ENCODE results near the gene DTL.
"Not testable (repeated sequence)": the region's sequence is repeated elsewhere in the genome, so short reads cannot be mapped to it uniquely, and the experiment has no call there.

The DTL gene, protein sequence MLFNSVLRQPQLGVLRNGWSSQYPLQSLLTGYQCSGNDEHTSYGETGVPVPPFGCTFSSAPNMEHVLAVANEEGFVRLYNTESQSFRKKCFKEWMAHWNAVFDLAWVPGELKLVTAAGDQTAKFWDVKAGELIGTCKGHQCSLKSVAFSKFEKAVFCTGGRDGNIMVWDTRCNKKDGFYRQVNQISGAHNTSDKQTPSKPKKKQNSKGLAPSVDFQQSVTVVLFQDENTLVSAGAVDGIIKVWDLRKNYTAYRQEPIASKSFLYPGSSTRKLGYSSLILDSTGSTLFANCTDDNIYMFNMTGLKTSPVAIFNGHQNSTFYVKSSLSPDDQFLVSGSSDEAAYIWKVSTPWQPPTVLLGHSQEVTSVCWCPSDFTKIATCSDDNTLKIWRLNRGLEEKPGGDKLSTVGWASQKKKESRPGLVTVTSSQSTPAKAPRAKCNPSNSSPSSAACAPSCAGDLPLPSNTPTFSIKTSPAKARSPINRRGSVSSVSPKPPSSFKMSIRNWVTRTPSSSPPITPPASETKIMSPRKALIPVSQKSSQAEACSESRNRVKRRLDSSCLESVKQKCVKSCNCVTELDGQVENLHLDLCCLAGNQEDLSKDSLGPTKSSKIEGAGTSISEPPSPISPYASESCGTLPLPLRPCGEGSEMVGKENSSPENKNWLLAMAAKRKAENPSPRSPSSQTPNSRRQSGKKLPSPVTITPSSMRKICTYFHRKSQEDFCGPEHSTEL
- total RNA-seq, result 2.5 to 7.6 reads per million in 2 donors

DNA sequence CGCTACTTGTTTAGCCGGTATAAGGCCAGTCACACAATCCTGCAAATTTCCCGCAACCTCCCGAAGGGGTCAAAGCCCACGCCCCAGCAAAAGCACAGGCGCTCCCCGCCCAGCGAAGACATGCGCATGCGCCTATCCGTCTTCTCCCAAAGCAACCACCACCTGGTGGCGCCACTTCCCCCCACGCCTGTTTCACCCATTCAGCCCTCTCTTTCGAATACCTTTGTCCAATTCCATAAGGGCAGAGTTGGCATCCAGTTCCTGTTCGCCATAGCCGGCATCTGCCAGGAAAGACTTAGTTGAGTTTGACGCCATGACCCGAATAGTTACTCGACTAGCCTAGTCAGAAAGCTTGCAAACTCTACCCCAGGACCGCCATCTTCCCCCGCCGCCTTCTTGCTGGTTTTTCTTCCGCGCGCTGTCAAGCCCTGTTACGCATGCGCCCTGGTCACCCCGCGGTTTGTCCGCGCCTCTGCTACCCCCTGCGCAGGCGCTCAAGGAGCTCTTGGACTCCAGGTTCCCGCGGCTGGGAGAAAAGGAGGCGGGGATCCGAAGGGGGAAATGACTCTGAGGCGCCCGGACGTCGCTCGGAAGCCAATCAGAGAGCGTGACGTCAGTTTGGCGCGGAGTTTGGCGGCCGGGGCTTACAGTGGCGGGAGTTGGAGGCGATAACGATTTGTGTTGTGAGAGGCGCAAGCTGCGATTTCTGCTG is at the start of gene DTL, which contains the start of gene INTS7:
DTL (plus strand) TSS at position 626 of the 712 bp plus-strand sequence. CDS start 143 bp downstream, outside the sequence.
INTS7 (minus strand) TSS at position 435 of the 712 bp plus-strand sequence; CDS start at position 315, 120 bp downstream.
- peak; percentile 94 to 99 (median 97) for DNase-seq

DNA sequence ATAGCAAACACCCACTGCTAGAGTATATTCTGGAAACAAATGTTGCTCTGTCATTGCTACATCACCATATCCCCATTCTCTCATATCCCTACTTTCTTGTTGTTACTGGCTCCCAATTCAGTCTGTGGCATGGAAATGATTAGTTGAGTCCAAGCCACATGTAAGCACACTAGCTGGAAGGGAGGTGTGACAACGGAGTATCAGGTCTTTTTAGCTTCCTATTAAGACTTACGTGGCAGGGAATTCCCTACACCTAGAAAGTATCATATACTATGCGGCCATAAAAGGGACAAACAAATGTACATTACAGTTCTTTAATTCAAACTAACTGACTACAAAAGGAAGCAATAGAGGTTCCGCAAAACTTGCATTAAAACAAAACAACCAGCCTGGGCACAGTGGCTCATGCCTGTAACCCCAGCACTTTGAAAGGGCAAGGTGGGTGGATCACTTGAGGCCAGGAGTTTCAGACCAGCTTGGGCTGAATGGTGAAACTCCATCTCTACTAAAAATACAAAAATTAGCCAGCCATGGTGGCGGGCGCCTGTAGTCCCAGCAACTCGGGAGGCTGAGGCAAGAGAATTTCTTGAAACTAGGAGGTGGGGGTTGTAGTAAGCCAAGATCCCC is 48.8 kb upstream of the DTL start:
- no peak for DNase-seq

DNA sequence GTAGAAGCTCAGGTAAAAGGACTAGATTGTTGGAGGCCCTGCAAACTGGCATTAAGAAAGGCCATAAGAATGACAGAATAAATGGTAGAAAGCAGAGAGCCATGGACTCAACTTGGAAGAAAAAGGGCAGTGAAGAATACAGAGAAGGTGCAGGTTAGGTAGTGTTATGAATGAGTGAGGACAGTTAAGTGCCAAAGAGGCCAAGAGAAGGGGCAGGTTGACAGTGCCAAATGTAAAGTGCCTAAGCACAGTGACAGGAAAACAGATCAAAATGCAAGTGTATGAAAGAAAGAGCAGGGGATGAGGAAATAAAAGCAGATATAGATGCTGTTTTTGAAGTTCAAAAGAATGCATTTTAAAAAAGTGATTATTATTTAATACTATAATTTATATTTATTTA is 43.9 kb upstream of the DTL start:
- no peak for DNase-seq

DNA sequence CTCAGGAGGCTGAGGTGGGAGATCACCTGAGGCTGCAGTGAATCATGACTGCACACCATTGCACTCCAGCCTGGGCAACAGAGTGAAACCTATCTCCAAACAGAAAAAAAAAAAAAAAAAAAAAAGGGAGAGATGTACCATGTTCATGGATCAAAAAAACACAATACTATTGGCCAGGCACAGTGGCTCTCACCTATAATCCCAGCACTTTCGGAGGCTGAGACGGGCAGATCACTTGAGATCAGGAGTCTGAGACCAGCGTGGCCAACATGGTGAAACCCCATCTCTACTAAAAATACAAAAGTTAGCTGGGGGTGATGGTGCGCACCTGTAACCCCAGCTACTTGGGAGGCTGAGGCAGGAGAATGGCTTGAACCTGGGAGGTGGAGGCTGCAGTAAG is 38.1 kb upstream of the DTL start:
- DNase-seq, result not testable (repeated sequence)

DNA sequence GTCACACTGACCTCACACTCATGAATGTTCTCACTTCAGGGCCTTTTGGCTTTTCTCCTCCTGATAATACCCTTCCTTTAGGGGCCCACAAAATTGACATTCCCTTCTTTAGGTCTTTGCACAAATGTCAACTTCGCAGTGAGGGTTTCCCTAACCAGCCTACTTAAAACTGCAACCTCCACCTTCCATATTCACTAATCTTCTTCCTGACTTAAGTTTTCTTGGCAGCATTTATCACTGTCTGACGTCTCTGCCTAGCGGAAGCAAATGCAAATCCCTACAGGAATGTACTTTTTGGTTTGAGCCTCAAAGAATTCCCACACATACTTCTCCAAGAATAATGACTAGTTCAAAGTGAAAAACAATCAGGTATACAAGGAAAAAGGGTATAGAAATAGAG is 33.0 kb upstream of the DTL start:
- no peak for DNase-seq

DNA sequence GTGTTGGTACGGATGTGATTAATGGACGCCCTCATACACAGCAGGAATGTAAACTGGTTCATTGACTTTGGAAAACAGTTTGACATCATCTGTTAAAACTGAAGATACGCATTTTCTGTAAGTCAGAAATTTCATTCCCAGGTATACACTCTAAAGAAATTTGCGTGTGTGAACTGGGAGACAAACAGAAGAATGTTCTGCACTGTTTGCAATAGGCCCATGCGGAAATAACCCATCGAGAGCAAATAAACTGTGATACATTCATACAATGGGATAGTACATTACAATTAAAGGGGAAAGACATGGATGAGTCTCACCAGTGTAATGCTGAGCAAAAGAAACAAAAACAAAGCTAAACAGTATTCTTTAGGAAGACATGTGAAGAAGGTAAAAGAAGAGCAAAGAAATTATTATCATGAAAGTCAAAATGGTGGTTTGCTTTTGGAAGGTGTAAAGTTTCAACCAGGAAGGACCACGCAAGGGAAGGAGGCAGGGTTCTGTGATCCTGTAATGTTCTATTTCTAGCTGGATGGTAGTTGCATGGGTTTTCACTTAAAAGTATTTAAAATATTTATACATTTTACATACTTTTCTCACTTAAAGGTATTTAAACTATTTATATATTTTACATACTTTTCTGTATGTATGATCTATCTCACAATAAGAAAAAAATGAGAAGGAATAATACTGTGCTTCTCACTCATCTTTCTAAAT is 30.5 kb upstream of the DTL start:
- DNase-seq, result no peak

DNA sequence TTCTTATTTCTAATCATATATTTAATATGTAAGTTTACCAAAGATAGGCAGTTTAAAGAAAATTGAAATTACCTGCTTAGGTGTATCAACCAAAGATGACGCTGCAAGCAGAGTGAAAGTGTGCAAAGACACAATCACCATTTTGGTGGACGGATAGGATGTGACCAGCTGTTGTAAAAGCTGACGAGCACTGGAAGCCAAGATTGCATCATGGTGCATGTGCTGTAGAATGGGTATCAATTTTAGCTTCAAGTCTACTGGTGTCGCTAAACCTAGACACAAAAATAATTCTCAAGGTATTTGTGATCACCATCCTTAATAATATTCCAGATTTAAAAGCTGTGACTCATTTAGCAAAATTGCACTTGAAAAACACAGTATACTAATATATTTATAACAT is 28.4 kb upstream of the DTL start:
- DNase-seq, result no peak

DNA sequence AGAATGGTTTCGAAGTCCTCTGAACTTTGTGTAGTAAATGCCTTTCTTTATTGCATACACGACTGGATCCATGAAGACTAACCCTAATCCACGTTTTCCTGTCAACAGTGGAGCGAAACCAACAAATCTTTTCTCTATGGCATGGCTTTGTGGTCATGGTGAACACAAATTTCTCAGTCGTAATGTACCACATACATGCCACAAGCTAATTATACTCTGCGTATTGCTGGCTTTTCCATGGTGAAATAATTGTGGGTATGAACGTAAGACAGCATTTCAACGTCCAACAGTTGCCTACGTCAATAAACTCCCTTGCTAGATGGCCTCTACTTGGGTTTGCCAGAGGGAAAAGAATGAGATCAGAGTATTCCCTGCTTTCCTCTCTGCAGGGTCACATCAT is 27.7 kb upstream of the DTL start:
- DNase-seq, result no peak

DNA sequence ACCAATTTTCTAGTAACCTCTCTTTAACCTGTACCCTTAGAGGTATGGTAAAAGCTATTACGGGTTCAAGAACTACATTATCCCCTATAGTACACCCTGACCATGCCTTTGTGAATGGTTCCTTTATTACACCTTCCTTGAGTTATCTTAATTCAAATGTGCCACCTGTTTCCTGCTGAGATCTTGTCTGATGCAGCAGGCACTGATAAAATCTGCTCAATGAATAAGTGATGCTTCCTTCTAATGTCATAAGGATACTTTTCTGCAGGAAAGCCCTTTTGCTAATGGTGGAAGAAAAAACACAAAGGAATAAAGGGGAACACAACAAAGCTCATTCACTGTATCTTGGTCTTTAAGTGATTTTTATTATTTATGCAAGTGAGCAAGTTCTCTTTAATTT is 26.0 kb upstream of the DTL start:
- peak in 1 of 5 experiments; percentile 13 for DNase-seq

DNA sequence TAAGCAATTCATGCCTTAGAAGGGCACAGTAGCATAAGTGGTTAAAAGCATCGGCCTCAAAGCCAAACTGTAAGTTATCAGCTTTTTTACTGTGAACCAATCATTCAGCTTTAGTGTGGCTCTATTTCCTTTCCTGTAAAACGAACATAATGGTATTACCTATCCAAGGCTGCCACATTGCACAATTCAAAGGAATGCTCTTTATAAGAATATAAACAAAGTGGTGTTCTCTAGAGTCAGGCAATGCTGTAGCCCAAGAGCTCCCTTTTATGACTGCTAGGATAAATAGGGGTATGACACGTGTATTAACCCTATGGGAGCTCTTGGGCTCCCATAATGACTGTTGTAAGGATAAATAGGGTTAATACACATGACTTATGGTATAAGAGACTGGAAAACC is 25.5 kb upstream of the DTL start:
- DNase-seq, result no peak

DNA sequence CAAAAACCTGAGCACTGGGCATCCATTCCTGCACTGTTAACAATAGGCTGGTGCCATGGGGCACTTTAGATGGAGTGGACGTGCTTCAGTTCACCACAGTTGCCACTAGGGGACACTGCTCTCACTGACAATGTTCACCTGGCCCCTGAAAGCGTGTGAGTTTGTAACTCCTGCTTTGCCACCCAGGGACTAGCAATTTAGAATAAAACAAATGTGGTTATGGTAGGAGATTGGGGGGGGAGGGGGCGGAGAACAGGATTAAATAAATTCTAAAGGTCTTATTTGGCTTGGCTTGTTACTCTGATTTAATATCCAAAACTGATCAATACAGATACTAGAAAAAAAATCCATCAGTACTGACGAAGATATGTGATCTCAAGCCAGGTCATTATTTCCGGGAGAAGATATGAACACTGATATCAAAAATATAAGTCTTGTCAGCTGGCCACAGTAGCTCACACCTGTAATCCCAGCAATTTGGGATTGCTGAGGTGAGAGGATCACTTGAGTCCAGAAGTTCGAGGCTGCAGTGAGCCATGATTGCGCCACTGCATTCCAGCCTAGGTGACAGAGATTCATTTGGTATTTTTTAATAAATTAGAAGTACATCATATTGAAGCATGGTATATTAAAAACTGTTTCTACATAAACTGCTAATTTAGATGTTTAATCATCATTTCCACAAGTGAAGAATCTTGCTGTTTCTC is 23.4 kb upstream of the DTL start:
- peak; percentile 14 to 76 (median 47) for DNase-seq

DNA sequence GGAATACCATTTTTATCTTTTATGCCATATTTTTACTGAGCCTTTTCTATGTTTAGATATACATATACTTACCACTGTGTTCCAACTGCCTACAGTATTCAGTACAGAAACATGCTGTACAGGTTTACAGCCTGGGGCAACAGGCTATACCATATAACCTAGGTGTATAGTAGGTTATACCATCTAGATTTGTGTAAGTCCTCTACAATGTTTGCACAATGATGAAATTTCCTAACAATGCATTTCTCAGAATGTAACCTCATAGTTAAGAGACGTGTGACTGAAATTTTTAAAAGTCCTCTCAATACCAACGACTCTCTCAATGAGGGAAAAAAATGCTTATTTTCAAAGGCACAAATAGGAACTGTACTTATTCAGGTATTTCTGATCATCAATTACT is 21.9 kb upstream of the DTL start:
- no peak for DNase-seq

DNA sequence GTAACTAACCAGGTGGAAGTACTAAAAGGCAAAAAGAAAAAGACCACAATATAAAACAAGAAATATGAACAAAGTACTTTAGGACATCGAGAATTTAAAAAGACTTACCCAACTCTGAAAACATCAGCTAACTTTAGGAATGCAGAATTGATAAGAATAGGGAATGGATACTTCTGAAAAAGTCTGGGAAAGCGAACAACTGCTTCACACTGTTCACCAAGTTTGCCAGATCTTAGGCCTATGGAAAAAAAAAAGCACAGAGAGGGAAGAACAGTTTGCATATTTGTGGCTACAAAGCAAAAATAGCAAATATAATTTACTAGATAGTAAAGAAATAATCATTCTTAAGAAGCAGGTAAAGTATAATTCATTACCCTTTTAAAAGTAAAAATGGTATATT is 14.6 kb upstream of the DTL start:
- no peak for DNase-seq

DNA sequence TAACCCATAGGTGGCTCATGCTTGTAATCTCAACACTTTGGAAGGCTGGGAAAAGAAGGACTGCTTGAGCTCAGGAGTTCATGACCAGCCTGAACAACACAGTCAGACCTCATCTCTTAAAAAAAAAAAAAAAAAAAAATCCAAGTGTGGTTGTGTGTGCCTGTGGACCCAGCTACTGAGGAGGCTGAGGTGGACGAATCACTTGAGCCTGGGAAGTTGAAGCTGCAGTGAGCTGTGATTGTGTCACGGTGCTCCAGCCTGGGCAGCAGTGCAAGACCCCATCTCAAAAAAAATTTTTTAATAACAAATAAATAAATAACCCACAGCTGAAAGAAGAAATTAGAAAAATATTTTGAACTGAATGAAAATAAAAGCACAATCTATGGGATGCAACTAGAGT is 14.0 kb upstream of the DTL start:
- DNase-seq, result no peak

DNA sequence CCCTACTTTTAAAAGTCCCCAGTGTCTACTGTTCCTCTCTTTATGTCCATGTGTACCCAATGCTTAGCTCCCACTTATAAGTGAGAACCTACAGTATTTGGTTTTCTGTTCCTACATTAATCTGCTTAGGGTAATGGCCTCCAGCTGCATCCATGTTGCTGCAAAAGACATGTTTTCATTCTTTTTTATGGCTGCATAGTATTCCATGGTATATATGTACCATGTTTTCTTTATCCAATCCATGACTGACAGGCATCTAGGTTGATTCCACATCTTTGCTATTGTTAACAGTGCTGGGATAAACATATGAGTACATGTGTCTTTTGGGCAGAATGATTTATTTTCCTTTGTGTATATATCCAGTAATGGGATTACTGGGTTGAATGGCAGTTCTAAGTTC is 12.6 kb upstream of the DTL start:
- not testable (repeated sequence) for DNase-seq

DNA sequence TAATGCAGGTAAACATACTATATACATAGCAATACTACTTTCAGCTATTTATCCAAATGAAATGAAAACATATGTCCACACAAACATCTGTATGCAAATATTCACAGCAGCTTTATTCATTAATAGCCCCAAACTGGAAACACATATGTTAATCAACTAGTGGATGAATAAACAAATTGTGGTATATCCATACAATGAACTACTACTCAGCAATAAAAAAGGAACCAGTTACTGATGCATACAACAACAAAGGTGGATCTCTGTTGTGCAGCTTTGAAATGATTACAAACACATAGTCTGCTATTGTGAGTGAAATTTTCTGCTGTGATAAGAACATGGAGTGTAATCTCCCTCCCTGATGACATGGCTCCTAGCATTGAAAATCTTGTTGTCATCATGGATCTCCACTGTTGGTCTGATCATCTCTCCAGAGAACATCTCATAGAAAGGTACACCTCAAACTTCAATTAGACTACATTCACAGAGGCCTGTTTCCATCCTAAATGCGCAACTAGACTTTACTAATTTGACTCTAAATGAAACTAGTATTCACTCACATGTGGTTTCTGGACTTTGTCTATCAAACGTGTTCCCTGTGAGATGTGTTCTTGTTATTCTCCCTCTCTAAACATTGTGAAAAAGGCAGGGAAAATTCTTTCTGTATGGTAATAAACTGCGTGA is 10.9 kb upstream of the DTL start:
- no peak for DNase-seq

DNA sequence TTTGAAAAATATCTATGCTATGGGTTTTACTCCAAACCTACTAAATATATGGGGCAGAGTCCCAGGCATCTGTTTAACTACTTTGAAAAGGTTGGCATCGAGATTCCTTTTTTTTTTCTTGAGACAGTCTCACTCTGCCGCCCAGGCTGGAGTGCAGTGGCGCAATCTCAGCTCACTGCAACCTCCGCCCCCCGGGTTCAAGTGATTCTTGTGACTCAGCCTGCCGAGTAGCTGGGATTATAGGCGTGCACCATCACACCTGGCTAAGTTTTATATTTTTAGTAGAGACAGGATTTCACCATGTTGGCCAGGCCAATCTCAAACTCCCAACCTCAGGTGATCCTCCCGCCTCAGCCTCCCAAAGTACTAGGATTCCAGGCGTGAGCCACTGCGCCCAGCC is 7.8 kb upstream of the DTL start:
- DNase-seq, result not testable (repeated sequence)

DNA sequence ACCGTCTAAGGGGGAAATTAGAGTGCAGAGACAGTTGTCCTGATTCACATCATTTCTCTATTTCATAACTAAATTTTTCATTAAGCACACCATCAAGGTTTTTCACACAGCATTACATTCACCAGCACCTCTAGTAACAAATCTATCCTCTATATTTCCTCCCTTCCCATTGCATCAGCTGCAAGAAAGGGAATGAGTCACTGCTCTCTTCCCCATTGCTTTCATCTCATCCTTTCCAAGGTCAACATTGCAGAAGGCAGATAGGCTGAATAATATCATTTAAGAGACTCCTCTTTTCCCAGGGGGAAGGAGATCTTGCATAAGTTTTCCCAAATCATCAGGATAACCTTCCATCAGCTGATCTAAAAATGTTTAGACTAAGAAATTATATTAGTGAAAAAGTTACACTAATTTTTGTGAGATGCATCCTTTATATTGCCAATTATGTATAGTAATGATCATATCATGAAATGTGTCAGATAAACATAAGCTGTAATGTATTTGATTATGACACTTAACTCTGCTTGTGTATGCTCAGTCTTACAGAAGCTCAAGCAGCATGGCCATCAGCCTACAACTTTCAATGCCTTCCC is 4.5 kb upstream of the DTL start:
- no peak for DNase-seq

DNA sequence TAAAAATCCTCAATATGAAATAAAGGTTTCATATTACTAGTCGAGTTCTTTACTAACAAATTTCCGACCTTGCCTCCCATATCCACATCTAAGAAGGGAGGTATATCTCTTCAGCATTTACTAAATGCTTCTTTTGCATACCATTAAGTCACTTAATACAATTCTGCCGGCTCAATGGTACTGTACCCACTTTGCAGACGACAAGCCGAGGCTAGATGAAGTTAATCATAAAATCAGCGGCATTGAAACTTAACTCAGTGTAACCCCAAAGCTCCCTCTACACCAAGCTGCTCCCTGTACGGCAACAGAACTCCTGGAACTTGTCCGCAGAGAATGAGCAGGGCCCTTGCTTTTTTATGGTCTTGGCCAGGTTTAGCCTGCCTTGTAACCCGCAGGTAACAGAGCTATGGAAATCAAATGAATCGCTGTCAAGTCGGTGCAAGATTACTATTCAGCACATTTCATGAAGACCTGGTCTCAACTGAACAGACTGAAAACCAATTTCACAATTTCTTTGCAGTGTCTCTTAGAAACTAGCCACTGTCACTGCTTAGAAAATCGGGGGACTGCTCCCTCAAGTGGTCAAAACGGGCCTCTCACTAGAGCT is 929 bp upstream of the DTL start:
- DNase-seq, result no peak
